Tibial artery (tissue), 4 donors: ENCODE data around the gene KAZN.

Experiments
- DNase-seq, 2 donors: peaks; one replicate each; pipeline ENCODE4 v3.0.0-alpha.2; 2019
- H3K27ac ChIP-seq, 2 donors: fragments of 200-600 bp; sonication (generic) in 1 of 2; 1 replicate in 1 of 2; 2 replicates in 1 of 2; pipeline ENCODE4 v1.5.1; 2018 to 2019; ENCODE audit warnings: mild to moderate bottlenecking in 1 of 2
- H3K27me3 ChIP-seq, 2 donors: fragments of 200-600 bp; sonication (generic) in 1 of 2; one replicate each; pipeline versions ENCODE4 v1.5.1 to v1.6.0; 2016 to 2019
- H3K36me3 ChIP-seq, 3 donors: fragments of 200-600 bp; sonication (generic) in 2 of 3; one replicate each; pipeline ENCODE4 v1.5.1; 2016 to 2019; ENCODE audit warnings: mild to moderate bottlenecking in 2 of 3
- H3K4me1 ChIP-seq, 4 donors: fragments of 200-600 bp; sonication (generic) in 2 of 4; 1 replicate in 3 of 4; 2 replicates in 1 of 4; pipeline ENCODE4 v1.5.1; 2016 to 2019
- H3K4me3 ChIP-seq, 2 donors: fragments of 200-600 bp; sonication (generic) in 1 of 2; 1 replicate in 1 of 2; 2 replicates in 1 of 2; pipeline ENCODE4 v1.5.1; 2018 to 2019; ENCODE audit warnings: mild to moderate bottlenecking in 2 of 2
- H3K9me3 ChIP-seq, 3 donors: fragments of 200-600 bp; sonication (generic) in 1 of 3; one replicate each; pipeline ENCODE4 v1.5.1; 2016 to 2019
- intact Hi-C: fragments of 100-400 bp; cut with DNase I; formaldehyde crosslinking; loops from one replicate; pipeline ENCODE4 v1.15.0; 2023; ENCODE audit warnings: low total_unique reads
- TF ChIP-seq, protein P1 (sequence below), 2 experiments: fragments of 200-600 bp in 1 of 2; fragments of 450-650 bp in 1 of 2; IDR thresholded peaks; one replicate each; pipeline ENCODE4 v1.5.1; 2017 to 2019; ENCODE audit warnings: antibody characterized with exemption in 2 of 2, mild to moderate bottlenecking in 1 of 2, moderate library complexity in 1 of 2

The KAZN gene

GRCh38 chr1:14737561-14738094 lies 139.1 kb downstream of the KAZN start:
- Histone ChIP-seq H3K36me3 (no peaks in the 10 kb centered on the region), H3K4me3 (no peak overlapping the region), H3K27me3 (peaks cover 0 to 64% of the 10 kb centered on the region in 2 donors), H3K27ac (no peak overlapping the region), H3K9me3 (no peaks in the 10 kb centered on the region), H3K4me1 (peaks cover 0 to 6% (median 0%) of the 10 kb centered on the region in 4 donors)
- DNase-seq = no peak
- TF ChIP-seq, protein P1, sequence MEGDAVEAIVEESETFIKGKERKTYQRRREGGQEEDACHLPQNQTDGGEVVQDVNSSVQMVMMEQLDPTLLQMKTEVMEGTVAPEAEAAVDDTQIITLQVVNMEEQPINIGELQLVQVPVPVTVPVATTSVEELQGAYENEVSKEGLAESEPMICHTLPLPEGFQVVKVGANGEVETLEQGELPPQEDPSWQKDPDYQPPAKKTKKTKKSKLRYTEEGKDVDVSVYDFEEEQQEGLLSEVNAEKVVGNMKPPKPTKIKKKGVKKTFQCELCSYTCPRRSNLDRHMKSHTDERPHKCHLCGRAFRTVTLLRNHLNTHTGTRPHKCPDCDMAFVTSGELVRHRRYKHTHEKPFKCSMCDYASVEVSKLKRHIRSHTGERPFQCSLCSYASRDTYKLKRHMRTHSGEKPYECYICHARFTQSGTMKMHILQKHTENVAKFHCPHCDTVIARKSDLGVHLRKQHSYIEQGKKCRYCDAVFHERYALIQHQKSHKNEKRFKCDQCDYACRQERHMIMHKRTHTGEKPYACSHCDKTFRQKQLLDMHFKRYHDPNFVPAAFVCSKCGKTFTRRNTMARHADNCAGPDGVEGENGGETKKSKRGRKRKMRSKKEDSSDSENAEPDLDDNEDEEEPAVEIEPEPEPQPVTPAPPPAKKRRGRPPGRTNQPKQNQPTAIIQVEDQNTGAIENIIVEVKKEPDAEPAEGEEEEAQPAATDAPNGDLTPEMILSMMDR (IDR thresholded peaks at IDR 0.05) = no peak
- intact Hi-C loops = no loop called here

GRCh38 chr1:14738235-14738634 lies 139.8 kb downstream of the KAZN start:
- Histone ChIP-seq H3K27ac (no peak overlapping the region), H3K36me3 (no peaks in the 10 kb centered on the region), H3K4me3 (no peak overlapping the region), H3K4me1 (no peaks in the 10 kb centered on the region), H3K9me3 (no peaks in the 10 kb centered on the region), H3K27me3 (peaks cover 0 to 64% of the 10 kb centered on the region in 2 donors)
- DNase-seq = no peak
- intact Hi-C loops = no loop called here
- TF ChIP-seq, protein P1 (IDR thresholded peaks at IDR 0.05) = no peak

GRCh38 chr1:14738647-14739046 lies 140.2 kb downstream of the KAZN start:
- H3K27me3 ChIP-seq = peaks cover 0 to 61% of the 10 kb centered on the region in 2 donors
- H3K4me3 ChIP-seq = no peak overlapping the region
- intact Hi-C loops = no loop called here
- H3K27ac ChIP-seq = no peak overlapping the region
- H3K4me1 ChIP-seq = no peaks in the 10 kb centered on the region
- no peaks in the 10 kb centered on the region for H3K9me3 ChIP-seq
- DNase-seq = no peak
- TF ChIP-seq, protein P1 (IDR thresholded peaks at IDR 0.05) = no peak
- no peaks in the 10 kb centered on the region for H3K36me3 ChIP-seq

DNA sequence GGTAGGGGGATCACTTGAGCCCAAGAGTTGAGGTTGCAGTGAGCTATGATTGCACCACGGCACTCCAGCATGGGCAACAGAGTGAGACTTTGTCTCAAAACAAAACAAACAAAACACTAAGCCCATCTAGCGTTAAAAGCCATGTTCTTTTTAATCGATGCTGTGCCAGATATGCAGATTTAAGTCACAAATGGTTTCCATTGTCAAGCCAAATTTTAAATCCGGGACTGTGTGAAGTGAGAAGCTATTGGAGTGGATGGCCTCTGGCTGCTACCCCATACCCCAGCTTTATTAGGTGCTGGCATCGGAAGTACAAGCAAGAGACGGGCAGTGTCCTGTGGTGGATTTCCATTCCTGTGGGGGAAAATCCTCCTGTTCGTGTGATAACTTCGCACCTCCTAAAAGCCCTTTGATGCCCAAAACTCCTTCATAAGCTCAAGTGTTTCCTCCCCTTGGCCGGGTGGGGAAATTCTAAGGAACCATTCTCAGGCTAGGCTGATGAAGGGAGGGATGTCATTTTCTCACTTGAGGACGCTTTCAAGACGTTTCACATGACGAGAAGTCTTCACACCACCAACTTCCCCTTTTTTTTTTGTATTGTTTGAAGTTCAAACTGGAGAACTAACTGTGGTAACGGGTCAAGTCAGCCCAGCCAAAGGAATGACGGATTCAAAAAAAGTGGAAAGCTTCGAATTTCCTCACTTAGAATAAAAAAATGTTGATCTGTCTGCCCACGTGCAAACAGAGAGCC lies 140.8 kb downstream of the KAZN start:
- H3K36me3 ChIP-seq = no peaks in the 10 kb centered on the region
- H3K27ac ChIP-seq = no peak overlapping the region
- H3K4me3 ChIP-seq = no peak overlapping the region
- H3K4me1 ChIP-seq = no peaks in the 10 kb centered on the region
- intact Hi-C loops = no loop called here
- TF ChIP-seq, protein P1 (IDR thresholded peaks at IDR 0.05) = no peak
- H3K9me3 ChIP-seq = no peaks in the 10 kb centered on the region
- H3K27me3 ChIP-seq = peaks cover 0 to 59% of the 10 kb centered on the region in 2 donors
- DNase-seq = no peak

DNA sequence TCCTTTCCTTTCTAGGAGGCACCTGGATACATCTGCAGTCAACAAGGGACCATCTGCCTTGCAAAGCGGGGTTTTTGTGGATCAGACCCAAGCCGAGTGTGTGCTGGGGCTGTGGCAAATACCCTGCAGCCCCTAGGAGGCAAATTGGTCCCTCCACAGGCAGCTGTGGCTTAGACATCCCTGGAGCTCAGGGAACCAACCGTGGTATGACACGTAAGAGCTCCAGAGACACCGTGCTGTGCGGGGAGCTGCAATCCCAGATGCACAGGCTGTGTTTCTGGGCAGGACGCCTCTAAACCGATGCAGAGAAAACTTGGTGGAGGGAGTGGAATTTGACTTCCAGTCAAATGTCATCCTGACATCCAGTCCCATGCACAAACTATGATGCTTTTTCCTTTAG lies 141.5 kb downstream of the KAZN start:
- H3K4me1 ChIP-seq = no peaks in the 10 kb centered on the region
- H3K4me3 ChIP-seq = no peak overlapping the region
- peaks cover 0 to 52% of the 10 kb centered on the region in 2 donors for H3K27me3 ChIP-seq
- intact Hi-C loops = no loop called here
- no peak for DNase-seq
- no peaks in the 10 kb centered on the region for H3K9me3 ChIP-seq
- TF ChIP-seq, protein P1 (IDR thresholded peaks at IDR 0.05) = no peak
- no peaks in the 10 kb centered on the region for H3K36me3 ChIP-seq
- no peak overlapping the region for H3K27ac ChIP-seq
